NCI-H1105 treated with DMSO at 0.1 percent for 48 hours (cell line): ENCODE results near the gene SLC36A2.
"Not testable (repeated sequence)": the region's sequence is repeated elsewhere in the genome, so short reads cannot be mapped to it uniquely, and the experiment has no call there.

Experiments used
- DNase-seq: peaks from one replicate; lab custom pipeline; 2025; lab: John Stamatoyannopoulos, UW

Gene SLC36A2

DNA sequence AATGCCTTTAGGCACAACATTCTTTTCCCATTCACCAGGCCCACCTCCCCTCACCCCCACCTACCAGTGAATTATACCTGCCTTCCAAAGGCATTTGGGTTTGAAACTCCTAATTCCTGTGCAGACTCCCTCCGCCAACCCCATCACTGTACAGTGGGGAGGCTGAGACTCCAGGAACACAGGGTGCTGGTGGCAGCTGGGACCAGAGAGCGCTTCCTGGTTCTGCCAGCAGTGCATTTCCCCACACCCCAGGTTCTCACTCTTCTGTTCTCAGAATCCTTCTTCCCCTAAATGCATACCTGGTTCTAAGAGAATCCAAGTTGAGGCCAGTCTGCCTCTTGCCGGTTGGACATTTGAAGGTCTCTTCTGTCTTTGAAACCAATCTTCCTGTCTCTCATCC, 21.1 kb downstream of the SLC36A2 start:
- DNase-seq, result no peak

DNA sequence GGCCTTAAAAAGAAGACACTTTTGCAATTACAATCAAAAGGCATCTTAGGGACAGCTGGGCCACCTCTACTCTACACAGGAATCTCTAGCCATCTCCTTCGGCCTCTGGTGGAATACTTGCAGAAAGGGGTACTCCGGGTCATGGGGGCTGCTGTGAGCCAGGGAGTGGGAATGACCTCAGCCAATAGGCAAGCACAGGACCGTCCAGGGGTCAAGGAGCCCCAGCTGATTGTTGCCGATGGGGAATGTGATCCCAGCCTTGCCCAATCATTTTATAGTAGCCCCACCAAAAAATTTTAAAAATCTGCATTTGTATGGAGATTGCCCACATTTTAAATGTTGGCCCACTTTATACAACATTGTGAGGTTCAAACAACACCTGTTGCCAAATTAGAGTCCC, 26.9 kb downstream of the SLC36A2 start:
- no peak for DNase-seq

DNA sequence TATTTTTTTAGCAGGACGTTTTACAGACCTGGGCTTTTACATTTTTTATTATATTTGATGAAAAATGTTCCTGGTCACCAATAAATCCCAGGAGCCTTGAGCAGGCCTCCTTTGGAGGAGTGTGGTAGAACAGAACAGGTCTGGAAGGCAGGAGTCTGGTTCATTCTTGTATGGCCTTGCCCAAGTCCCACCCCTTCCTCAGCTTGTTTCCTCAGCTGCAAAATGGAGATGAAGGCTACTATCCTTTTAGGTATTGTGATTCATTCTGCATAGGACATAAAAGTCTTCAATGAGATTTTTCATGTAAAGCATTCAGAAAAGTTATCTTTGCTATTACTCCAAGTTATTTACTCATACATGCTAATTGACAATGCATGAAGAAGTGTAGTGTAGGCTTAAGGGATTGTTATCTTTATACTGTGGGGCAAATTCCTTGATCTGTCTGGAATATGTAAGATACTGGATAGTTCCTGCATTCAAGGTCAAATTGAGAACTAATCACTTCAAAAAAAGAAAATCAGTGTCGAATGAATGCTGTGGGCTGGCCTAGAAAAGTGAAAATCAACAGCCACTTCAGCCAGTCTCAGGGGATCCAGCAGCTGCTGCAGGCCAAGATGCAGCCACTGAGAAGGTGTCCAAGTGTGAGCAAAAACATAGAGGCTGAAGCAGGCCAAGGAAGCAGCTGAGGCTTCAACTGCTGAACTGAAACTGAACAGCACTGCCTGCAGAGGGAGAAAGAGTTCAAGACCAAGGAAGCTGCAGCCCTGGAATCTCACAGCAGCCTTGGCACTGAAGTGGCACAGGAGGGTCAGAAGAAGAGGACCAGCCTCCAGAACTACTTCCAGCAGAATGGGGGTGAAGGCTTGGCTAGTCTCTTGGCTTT, 28.3 kb downstream of the SLC36A2 start:
- DNase-seq, result no peak

DNA sequence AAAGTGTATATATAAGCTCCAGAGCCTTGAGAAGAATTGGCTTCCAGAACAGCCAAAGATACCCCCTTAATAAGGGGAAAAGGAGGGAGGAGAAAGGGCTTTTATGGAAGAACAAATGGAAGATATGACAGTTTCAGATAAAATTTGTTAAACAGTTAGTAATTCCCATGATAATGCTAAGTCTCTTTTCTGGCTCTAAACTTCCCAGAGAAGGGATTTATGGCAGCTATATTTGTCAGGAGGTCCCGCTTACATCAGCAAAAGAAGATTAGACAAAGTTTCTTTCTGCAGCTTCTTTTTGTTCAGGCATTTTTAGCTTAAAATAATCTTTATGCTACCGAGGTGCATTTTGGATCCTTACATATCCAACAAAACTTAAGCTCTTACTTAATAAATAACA, 29.5 kb downstream of the SLC36A2 start:
- DNase-seq, result no peak

DNA sequence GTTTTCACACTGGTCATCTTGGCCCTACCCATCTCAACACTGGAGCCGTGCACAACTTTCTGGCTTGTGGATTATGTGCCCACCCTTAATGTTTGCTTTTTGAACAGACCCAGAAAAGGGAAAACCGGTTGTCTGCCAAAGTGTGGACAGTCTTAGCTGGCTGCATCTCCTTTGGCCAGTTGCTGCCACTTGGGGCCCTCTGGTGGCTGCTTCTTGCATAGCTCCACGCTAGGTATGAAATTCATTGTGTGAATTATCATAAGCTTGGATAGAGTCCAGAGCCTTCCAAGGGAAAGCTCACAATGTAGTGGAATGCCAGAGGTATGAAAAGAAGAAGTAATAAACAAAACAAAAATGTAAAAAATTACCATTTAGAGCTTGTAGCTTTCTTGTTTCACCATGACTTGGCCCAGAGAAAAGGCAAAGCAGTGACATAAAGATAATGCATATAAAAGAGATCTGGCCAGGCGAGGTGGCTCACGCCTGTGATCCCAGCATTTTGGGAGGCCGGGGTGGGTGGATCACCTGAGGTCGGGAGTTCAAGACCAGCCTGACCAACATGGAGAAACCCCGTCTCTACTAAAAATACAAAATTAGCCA, 31.3 kb downstream of the SLC36A2 start:
- DNase-seq, result peak; percentile 30

DNA sequence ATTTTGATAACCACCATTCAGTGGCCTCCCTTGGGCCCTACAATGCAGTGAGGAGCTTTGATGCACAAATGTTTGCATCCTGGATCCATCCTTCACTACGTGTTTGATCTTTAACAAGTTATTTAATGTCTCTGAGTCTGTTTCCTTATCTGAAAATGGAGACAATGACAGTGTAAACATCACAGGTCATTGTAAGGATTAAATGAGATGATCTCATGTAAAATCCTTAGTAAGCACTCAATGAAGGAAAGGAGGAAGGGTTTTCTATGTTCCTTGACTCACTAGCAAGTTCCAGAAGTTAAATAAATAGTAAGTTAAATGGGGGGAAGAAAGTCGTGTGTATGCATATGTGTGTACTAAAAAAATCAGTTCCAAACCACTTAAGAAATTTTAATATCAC, 34.0 kb downstream of the SLC36A2 start:
- DNase-seq, result no peak

DNA sequence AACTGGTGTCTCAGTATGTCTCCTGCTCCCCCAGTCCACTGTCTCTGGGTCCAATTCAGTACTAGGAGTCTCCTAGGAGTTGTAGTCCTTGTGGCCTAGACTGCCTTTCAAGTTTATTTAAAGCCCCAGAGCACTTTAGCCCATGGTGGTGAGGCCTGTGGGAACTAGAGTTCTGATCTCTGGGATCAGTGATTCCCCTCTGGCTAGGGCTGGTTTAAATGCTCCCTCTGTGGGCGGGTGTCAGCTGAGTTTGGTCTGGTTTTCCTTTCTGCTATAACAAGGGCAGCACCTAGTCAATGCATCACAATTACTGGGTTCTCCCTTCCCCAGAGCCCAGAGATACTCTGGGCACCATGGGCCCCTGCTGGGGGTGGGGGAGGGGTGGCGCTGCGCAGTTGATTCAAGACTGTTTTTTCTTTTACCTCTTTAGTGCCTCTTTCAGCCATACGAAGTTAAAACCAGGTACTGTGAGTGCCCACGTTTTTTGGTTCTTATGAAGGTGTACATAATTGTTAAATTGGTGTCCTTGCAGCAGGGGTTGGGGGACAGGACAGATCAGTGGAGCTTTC, 34.5 kb downstream of the SLC36A2 start:
- no peak for DNase-seq

DNA sequence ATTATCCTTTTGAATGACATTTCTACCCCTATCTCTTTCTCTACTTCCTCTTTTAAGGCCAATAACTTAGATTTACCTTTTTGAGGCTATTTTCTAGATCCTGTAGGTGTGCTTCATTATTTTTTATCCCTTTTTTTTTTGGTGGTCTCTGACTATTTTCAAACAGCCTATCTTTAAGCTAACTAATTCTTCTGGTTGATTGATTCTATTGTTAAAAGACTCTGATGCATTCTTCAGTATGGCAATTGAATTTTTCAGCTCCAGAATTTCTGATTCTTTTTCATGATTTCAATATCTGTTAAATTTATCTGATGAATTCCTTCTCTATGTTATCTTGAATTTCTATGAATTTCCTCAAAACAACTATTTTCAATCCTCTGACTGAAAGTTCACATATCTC, 36.4 kb downstream of the SLC36A2 start:
- DNase-seq, result no peak

DNA sequence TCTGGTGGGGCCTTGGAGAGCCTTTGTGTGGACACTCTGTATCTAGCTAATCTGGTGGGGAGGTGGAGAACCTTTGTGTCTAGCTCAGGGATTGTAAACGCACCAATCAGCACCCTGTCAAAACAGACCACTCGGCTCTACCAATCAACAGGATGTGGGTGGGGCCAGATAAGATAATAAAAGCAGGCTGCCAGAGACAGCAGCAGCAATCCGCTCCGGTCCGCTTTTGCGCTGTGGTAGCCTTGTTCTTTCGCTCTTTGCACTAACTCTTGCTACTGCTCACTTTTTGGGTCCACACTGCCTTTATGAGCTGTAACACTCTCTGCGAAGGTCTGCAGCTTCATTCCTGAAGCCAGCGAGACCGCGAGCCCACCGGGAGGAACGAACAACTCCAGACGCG, 37.5 kb downstream of the SLC36A2 start:
- not testable (repeated sequence) for DNase-seq

DNA sequence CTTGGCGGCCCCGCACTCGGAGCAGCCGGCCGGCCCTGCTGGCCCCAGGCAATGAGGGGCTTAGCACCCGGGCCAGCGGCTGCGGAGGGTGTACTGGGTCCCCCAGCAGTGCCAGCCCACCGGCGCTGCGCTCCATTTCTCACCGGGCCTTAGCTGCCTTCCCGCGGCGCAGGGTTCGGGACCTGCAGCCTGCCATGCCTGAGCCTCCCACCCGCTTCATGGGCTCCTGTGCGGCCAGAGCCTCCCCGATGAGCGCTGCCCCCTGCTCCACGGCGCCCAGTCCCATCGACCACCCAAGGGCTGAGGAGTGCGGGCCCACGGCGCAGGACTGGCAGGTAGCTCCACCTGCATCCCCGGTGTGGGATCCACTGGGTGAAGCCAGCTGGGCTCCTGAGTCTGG, 38.1 kb downstream of the SLC36A2 start:
- not testable (repeated sequence) for DNase-seq

DNA sequence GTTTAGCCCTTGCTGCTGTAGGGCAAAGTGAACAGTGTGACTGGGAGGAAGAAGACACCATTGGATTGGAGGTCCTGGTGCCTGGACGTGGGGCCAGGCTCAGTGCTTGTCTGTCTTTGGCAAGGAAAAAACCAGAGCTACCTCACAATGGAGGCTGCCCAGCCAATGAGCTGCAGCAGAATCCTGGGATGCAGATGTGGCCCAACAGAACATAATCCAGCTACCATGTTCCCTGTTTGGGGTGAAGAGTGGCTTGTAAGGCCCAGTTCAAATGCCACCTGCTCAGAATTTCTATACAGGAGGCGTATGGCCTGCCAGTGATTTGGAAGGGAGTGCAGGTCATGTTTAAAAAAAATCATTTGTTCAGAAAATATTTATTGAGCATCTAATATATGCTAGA, 43.7 kb downstream of the SLC36A2 start, which contains the start of gene SLC36A3:
Gene SLC36A3, minus strand, starts transcription at position 101 of the 400 bp plus-strand sequence. CDS start 412 bp downstream, outside the sequence.
- no peak for DNase-seq

DNA sequence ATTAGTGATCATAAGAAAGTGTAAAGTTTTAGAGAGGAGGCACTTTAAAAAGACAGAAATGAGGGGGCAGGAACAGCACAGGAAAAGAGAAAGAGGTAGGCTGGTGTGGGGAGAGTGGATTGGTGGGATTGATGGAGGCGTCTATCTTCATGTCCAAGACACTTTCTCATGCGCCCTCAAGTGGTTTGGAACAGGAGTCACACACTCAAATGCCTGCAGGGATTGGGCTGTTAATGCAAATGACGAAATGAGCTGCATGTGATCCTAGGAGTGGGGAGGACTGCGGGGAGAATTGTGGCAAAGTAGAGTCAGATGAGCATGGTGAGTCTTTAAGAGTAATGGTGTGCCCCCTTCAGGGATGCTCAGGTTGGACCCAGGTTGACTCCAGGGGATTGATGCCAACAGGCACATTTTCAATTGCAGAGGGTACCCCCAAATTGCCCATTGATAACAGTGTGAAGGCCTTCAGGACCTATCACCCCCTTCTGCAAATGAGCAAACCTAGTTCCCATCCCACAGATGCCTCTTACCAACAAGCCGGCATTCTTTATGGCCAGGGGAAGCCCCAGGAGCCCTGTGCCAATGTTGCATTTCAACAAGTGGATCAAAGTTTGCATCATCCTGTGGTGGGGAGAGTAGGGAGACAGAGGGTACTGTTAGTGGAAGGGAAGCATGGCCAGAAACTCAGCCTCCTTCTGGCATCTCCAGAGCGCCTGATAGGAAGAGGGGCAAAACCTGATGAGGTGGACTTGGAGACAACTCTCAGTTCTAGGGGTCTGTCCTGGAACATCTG, 49.1 kb downstream of the SLC36A2 start:
- DNase-seq, result no peak

DNA sequence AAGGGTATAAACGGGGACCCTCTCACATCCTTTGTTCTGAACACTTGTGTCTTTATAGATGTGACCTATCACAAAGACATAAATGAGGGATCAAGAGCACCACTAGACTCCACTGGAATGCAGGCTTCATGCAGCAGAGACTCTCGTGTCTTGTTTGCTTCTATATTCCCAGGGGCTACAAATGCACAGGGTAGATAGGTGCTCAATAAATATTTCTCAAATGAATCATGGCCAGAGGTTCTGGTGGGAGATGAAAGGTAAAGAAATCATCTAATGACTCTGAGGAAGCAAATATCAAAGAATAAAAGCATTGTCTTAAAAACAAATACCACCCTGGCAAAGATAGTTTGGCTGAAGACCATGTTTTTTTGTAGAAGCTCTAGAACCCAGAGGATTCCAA, 50.4 kb downstream of the SLC36A2 start:
- DNase-seq, result no peak

DNA sequence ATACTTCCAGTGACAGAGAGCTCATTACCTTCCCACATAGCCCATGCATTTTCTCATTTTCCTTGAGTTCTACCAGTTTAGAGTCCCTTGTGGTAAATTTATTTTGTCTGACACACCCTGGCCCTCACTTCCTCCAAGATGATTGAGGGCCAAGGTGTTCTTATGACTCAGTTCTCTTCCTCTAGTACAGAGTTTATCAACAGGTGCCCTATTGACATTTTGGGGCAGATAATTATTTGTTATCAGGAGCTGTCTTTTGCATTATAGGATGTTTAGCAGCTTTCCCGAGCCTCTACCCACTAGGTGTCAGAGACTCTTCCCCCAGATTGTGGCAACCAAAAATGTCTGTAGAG, 50.9 kb downstream of the SLC36A2 start:
- no peak for DNase-seq

DNA sequence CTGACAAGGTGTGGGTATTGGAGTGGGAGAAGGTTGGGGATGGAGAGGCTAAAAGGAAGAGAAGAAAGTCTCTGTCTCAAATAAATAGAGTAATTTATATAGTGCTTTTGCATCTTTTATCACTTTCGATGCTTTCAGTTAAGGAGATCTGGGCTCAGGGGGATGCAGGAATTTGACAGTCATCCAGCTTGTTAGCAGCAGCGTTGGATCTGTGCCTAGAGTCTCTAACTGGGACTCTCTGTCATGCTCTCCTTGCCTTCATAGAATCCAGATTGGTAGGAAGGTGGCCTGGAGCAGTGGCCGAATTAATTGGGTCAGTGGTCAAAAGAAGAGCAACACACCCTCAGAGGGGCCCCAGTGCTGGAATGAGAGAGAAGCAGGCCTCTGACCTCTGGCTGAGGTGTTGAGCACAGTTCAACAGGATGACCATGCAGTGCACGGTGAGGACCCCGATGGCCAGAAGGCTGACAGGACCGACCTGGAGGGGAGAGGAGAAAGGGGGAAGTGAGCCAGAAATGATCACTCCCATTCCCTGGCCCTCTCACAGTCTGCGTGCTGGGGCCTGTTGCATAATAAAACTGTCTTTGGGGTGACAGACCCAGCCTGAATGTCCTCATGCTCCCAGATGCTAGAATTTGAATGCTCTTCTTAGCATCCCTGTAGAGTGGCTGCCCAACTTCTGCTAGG, 51.4 kb downstream of the SLC36A2 start:
- no peak for DNase-seq

DNA sequence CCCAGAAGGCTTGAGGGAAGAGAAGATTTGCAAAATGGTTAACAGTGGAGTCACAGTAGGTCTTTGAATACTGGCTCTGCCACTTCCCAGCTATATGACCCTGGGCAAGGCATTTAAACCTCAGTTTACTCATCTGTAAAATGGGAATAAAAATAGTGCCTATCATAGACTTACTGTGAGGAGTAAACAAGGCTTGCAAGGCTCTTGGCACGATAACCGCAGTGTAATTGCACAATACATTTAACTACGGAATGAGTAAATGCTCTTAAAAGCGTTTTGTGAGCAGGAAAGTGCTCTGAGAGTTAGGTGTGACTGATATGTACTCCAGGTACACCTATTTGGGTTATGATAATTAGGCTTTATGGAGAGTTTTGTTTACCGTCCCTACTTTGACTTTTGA, 52.2 kb downstream of the SLC36A2 start:
- DNase-seq, result no peak

DNA sequence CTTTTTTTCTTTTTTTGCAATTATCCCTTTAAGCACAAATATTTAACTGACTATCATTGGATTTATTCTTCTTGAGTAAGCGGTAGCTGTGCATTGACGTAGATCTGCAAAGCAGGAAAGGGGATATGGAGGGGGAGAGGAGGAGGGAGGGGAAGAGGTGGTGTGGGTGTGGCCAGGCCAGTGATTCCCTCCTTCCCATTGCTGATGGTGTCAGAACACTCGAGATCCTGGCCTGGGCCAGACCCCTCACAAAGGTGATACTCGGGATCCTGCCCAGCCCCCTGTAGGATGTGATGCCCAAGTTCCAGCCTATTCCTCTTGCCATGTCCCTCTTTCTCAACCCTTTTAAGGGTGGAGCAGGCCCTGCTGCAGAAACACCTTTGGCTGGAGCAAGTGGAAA, 53.7 kb downstream of the SLC36A2 start:
- no peak for DNase-seq

DNA sequence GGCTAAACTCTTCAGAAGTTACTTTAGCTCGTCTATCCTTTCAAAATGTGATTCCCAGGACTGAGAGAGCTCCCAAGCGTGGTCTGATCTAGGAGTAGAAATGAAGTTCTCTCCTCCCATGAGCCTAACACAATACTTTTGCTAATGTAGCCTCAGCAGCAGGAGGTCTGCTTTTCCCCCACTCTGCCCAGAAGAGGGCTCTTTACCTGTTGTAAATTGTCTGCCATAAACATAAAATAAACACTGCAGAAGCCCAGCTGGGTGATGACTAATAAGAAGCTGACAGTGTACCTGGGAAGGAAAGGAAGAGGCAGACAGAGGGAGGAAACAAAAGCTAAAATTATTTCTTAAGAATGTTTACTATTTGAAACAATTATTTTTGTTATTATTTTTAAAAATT, 59.2 kb downstream of the SLC36A2 start:
- DNase-seq, result peak; percentile 5

DNA sequence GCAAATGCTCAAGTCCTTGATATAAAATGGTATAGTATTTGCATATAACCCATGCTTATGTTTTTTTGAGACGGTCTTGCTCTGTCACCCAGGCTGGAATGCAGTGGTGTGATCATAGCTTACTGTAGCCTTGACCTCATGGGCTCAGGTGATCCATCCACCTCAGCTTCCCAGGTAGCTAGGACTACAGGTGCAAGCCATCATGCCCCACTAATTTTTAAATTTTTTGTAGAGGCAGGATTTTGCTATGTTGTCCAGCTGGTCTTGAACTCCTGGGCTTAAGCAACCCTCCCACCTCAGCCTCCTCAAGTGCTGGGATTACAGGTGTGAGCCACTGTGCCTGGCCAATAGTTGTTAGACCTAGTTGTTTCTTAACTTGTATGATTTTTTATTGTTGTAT, 61.1 kb downstream of the SLC36A2 start:
- DNase-seq, result no peak

DNA sequence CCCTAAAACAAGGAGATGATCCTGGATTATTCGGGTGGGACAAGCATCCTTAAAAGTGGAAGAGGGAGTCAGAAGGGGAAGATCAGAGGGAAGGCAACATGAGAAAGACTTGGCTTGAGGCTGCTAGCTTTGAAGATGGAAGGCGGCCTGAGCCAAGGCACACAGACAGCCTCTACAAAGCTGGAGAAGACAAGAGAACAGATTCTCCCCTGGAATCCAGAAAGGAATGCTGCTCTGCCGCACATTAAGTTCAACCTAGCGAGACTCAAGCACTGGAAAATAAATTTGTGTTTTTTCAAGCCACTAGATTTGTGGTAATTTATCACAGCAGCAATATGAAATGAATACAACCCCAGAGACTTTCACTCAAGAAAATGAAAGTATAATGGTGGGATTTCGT, 61.7 kb downstream of the SLC36A2 start:
- DNase-seq, result no peak

DNA sequence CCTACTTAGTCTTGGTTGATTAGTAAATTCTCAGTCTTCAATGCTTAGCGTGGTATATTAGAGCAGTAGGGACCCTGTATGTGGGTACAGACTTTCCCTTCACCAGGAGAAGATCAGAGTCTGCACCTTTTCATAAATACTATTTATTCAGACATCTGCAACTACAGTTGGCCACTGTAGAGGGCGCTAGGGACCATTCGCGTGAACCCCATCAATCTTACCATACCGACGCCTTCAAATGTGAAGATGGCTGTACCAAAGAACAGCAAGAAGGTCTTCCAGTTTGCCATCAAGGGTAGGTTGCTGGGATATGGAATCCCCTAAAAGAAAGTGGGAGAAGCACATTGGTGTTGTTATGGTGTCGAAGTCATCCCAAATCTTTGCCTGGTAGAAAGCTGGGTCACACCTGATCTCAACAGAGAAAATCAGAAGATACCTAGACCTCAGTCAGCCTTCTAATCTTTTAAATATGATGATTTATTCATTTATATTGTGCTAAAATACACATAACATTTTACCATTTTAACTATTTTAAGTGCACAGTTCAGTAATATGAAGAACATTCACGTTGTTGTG, 62.9 kb downstream of the SLC36A2 start:
- DNase-seq, result no peak
